GM23248 (cell line): ENCODE measurements around the gene OR6C1. TPM values are rescaled to one million over a fixed set of nuclear protein-coding genes. Genes with fewer than 3 reads are reported as not detected.
"Not testable (repeated sequence)": the region's sequence is repeated elsewhere in the genome, so short reads cannot be mapped to it uniquely, and the experiment has no call there.

ENCODE experiments used
- DNase-seq: peaks from one replicate; pipeline ENCODE4 v3.0.0-alpha.2; 2015
- H2AFZ ChIP-seq: fragments of 200-600 bp; sonication (generic); 2 replicates; pipeline ENCODE4 v1.6.1; 2016; ENCODE audit warnings: antibody characterized with exemption
- H3F3A ChIP-seq: fragments of 200-600 bp; sonication (generic); 2 replicates; pipeline ENCODE4 v1.6.1; 2016; ENCODE audit warnings: mild to moderate bottlenecking, antibody characterized with exemption, mixed run types; ENCODE audit not compliant: insufficient read depth
- H3K27ac ChIP-seq: fragments of 200-600 bp; sonication (generic); 2 replicates; pipeline ENCODE4 v1.5.1; 2016; ENCODE audit warnings: mild to moderate bottlenecking
- H3K27me3 ChIP-seq: fragments of 200-600 bp; sonication (generic); replicated peaks from 2 replicates; pipeline ENCODE4 v1.6.1; 2016; ENCODE audit warnings: mild to moderate bottlenecking; ENCODE audit not compliant: insufficient read depth
- H3K36me3 ChIP-seq: fragments of 200-600 bp; sonication (generic); 2 replicates; pipeline ENCODE4 v1.6.1; 2016; ENCODE audit warnings: low read depth, mild to moderate bottlenecking
- H3K4me1 ChIP-seq: fragments of 200-600 bp; sonication (generic); 2 replicates; pipeline ENCODE4 v1.6.1; 2016; ENCODE audit warnings: mild to moderate bottlenecking; ENCODE audit not compliant: insufficient read depth
- H3K4me2 ChIP-seq: fragments of 200-600 bp; sonication (generic); one replicate; pipeline ENCODE4 v1.6.1; 2016; ENCODE audit warnings: mild to moderate bottlenecking; ENCODE audit not compliant: unreplicated experiment
- H3K4me3 ChIP-seq: fragments of 200-600 bp; sonication (generic); 2 replicates; pipeline ENCODE4 v1.5.1; 2016; ENCODE audit warnings: mild to moderate bottlenecking
- H3K79me2 ChIP-seq: fragments of 200-600 bp; sonication (generic); 2 replicates; pipeline ENCODE4 v1.6.1; 2016; ENCODE audit warnings: mild to moderate bottlenecking; ENCODE audit not compliant: insufficient read depth
- H3K9ac ChIP-seq: fragments of 200-600 bp; sonication (generic); 2 replicates; pipeline ENCODE4 v1.6.1; 2016; ENCODE audit warnings: mild to moderate bottlenecking
- H3K9me2 ChIP-seq: fragments of 200-600 bp; sonication (generic); 2 replicates; pipeline ENCODE4 v1.6.1; 2016; ENCODE audit warnings: mixed run types, mild to moderate bottlenecking, moderate library complexity; ENCODE audit not compliant: insufficient read depth
- H3K9me3 ChIP-seq: fragments of 200-600 bp; sonication (generic); one replicate; pipeline ENCODE4 v1.6.1; 2017; ENCODE audit warnings: low read depth
- H4K20me1 ChIP-seq: fragments of 200-600 bp; sonication (generic); 2 replicates; pipeline ENCODE4 v1.6.0; 2016; ENCODE audit not compliant: insufficient read depth
- EZH2 ChIP-seq: fragments of 200-600 bp; sonication (generic); IDR thresholded peaks from 2 replicates; pipeline ENCODE4 v1.6.1; 2018; ENCODE audit warnings: antibody characterized with exemption, mild to moderate bottlenecking; ENCODE audit not compliant: insufficient read depth, poor library complexity, severe bottlenecking
- EZH2phosphoT487 ChIP-seq: fragments of 200-600 bp; sonication (generic); IDR thresholded peaks from 2 replicates; pipeline ENCODE4 v1.6.1; 2018; ENCODE audit warnings: antibody characterized with exemption, moderate library complexity, mild to moderate bottlenecking, low read depth; ENCODE audit not compliant: insufficient read depth
- WGBS, 2 experiments: methylation state at CpG; one replicate each; pipeline ENCODE4 v1.1.6; 2015 to 2017; ENCODE audit warnings: low lambda C conversion rate in 2 of 2, low coverage in 1 of 2; ENCODE audit errors: missing lambda C conversion rate in 2 of 2; 5-methylcytosine and 5-hydroxymethylcytosine counted together
- in situ Hi-C: fragments of 300-500 bp; cut with MboI; formaldehyde crosslinking; loops from 2 replicates; pipeline ENCODE4 v1.15.0; 2020
- polyA plus RNA-seq: library from polyadenylated mRNA; unstranded; fragments of >200 nt; fragmentation: Nextera tagmentation; extraction: Ambion mirVana; gene quantifications from 2 replicates; pipeline ENCODE4 v1.2.1, GENCODE V29; 2016
- total RNA-seq: library from RNA; depleted of rRNA; stranded (reverse); fragments of >200 nt; shearing (Covaris generic); gene quantifications from 2 replicates; pipeline ENCODE4 v1.2.3, GENCODE V29; 2014; rRNA removed

OR6C1 gene
- not detected in 2 replicates for total RNA-seq
- polyA plus RNA-seq, result not detected in 2 replicates

DNA sequence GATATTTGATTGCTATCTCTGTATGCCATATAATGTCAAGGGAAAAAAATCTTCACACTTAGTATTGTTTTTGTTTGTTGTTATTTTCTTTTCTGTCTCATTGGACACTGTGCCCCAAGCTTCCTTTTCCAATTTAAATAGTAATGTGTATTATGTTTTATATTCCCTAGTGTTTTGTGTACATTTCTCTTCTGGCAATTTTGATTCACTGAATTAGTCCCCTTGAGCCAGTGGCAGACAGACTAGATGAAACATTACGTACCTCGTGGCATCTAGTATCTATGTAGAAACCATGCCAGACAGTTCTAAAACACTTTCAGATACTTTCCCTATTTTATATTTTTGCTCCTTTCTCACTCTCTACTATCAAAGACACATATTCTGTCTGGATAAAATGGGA, at the start of gene OR6C1:
OR6C1 (plus strand) TSS at position 301 of the 400 bp plus-strand sequence. CDS start 6,257 bp downstream, outside the sequence.
- 25 to 29% methylated on average over 2 of the region's 2 CpGs for WGBS, 2 experiments
- H3K79me2 ChIP-seq, result no peaks in the 10 kb centered on the region
- no peak within 1 kb of the TSS for H3K27ac ChIP-seq
- DNase-seq, result no peak
- no peak within 1 kb of the TSS for H3K4me3 ChIP-seq
- no peaks in the 10 kb centered on the region for H3K9me3 ChIP-seq
- H3K4me2 ChIP-seq, result no peak within 1 kb of the TSS
- H3K4me1 ChIP-seq, result no peaks in the 10 kb centered on the region
- TF ChIP-seq EZH2 (no peak), EZH2phosphoT487 (no peak)
- no peaks in the 10 kb centered on the region for H4K20me1 ChIP-seq
- no peak within 1 kb of the TSS for H2AFZ ChIP-seq
- in situ Hi-C loops, result no loop called here
- H3K9me2 ChIP-seq, result no peaks in the 10 kb centered on the region
- H3F3A ChIP-seq, result no peaks in the 10 kb centered on the region
- H3K9ac ChIP-seq, result no peak within 1 kb of the TSS
- no peaks in the 10 kb centered on the region for H3K27me3 ChIP-seq
- H3K36me3 ChIP-seq, result no peaks in the 10 kb centered on the region

GRCh38 chr12:55280991-55281390, 33.2 kb upstream of the OR6C1 start:
- H3K79me2 ChIP-seq, result no peaks in the 10 kb centered on the region
- TF ChIP-seq EZH2phosphoT487, result no peak
- TF ChIP-seq EZH2, result no peak
- no peak overlapping the region for H2AFZ ChIP-seq
- H3K27ac ChIP-seq, result no peak overlapping the region
- H3K4me3 ChIP-seq, result no peak overlapping the region
- H3K9me3 ChIP-seq, result no peaks in the 10 kb centered on the region
- WGBS, 2 experiments, result 8 to 12% methylated on average over 2 of the region's 2 CpGs
- no peaks in the 10 kb centered on the region for H3K4me1 ChIP-seq
- no peaks in the 10 kb centered on the region for H3F3A ChIP-seq
- H3K36me3 ChIP-seq, result no peaks in the 10 kb centered on the region
- no peak overlapping the region for H3K4me2 ChIP-seq
- no peak overlapping the region for H3K9ac ChIP-seq
- in situ Hi-C loops, result no loop called here
- H3K27me3 ChIP-seq, result no peaks in the 10 kb centered on the region
- no peaks in the 10 kb centered on the region for H4K20me1 ChIP-seq
- H3K9me2 ChIP-seq, result no peaks in the 10 kb centered on the region
- no peak for DNase-seq

DNA sequence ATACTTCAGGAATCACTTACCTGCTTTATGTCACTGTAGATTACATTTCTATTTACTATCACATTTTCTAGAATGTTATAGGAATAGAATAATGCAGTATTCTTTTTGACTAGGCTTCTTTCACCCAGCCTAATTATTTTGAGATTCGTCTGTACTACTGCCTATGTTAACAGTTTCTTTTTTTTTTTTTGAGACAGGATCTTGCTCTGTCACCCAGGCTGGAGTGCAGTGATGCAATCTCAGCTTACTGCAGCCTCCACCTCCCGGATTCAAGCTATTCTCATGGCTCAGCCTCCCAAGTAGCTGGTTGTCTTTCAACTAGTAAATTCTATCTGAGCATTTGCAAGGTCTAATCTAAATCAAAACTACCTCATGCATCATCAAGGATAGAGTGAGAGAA, 24.1 kb upstream of the OR6C1 start:
- in situ Hi-C loops, result no loop called here
- Histone ChIP-seq H3K9me2 (no peaks in the 10 kb centered on the region), H2AFZ (no peak overlapping the region), H3K9me3 (no peaks in the 10 kb centered on the region), H3K36me3 (no peaks in the 10 kb centered on the region), H3F3A (no peaks in the 10 kb centered on the region), H3K27me3 (no peaks in the 10 kb centered on the region), H3K9ac (no peak overlapping the region), H3K4me2 (no peak overlapping the region), H3K4me3 (no peak overlapping the region), H4K20me1 (no peaks in the 10 kb centered on the region), H3K27ac (no peak overlapping the region), H3K79me2 (no peaks in the 10 kb centered on the region), H3K4me1 (no peaks in the 10 kb centered on the region)
- TF ChIP-seq EZH2phosphoT487, result no peak
- TF ChIP-seq EZH2, result no peak
- DNase-seq, result no peak
- WGBS, 2 experiments, result 0 to 2% methylated on average over 2 of the region's 2 CpGs

- DNase-seq, result no peak
- no peak for TF ChIP-seq EZH2phosphoT487
- no peak for TF ChIP-seq EZH2
- Histone ChIP-seq H3K36me3 (no peaks in the 10 kb centered on the region), H3K9me2 (no peaks in the 10 kb centered on the region), H3K9me3 (no peaks in the 10 kb centered on the region), H3K9ac (no peak within 1 kb of the TSS), H3K27ac (no peak within 1 kb of the TSS), H3K4me2 (no peak within 1 kb of the TSS), H3F3A (no peaks in the 10 kb centered on the region), H3K4me1 (no peaks in the 10 kb centered on the region), H3K79me2 (no peaks in the 10 kb centered on the region), H3K4me3 (no peak within 1 kb of the TSS), H4K20me1 (no peaks in the 10 kb centered on the region), H2AFZ (no peak within 1 kb of the TSS), H3K27me3 (no peaks in the 10 kb centered on the region)
- in situ Hi-C loops, result no loop called here
- 5 to 12% methylated on average over 2 of the region's 2 CpGs for WGBS, 2 experiments
These were observed 17.7 kb upstream of the OR6C1 start, which contains the start of gene OR6C6 for GRCh38 chr12:55296469-55296868. OR6C6 (minus strand) TSS chr12:55296569; CDS start chr12:55295232, 1,337 bp downstream.

GRCh38 chr12:55320201-55320600, 6.1 kb downstream of the OR6C1 start:
- Histone ChIP-seq H3K4me1 (no peaks in the 10 kb centered on the region), H3K9me2 (no peaks in the 10 kb centered on the region), H3K27ac (no peak overlapping the region), H3K36me3 (no peaks in the 10 kb centered on the region), H3K4me3 (no peak overlapping the region), H2AFZ (no peak overlapping the region), H4K20me1 (no peaks in the 10 kb centered on the region), H3K9ac (no peak overlapping the region), H3K4me2 (no peak overlapping the region), H3K79me2 (no peaks in the 10 kb centered on the region), H3F3A (no peaks in the 10 kb centered on the region), H3K27me3 (no peaks in the 10 kb centered on the region), H3K9me3 (no peaks in the 10 kb centered on the region)
- in situ Hi-C loops, result no loop called here
- DNase-seq, result no peak
- WGBS, 2 experiments, result 45 to 47% methylated on average over 4 of the region's 4 CpGs
- no peak for TF ChIP-seq EZH2phosphoT487
- TF ChIP-seq EZH2, result no peak

DNA sequence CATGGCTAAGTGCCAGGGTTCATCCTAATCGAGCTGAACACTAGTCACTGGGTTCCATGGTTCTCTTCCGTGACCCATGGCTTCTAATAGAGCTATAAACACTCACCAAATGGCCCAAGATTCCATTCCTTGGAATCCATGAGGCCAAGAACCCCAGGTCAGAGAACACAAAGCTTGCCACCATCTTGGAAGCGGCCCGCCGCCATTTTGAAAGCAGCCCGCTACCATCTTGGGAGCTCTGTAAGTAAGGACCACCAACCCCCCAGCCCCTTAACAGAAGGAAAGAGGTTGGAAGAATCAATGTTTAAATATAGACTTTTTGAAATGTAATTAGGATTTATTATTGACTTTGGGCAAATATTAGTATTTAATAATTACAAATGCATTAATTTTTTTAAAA, 11.7 kb downstream of the OR6C1 start:
- H3K27ac ChIP-seq, H4K20me1 ChIP-seq, in situ Hi-C loops, H3K79me2 ChIP-seq, H3F3A ChIP-seq, H3K4me3 ChIP-seq, DNase-seq, H3K9ac ChIP-seq, H3K36me3 ChIP-seq, H2AFZ ChIP-seq, H3K4me1 ChIP-seq, H3K9me3 ChIP-seq, H3K27me3 ChIP-seq, H3K9me2 ChIP-seq, H3K4me2 ChIP-seq: not testable (repeated sequence)
- WGBS, 2 experiments, result 64 to 71% methylated on average over 6 of the region's 6 CpGs
